Amniotic epithelial cell (primary cell): ENCODE measurements around the gene PREX1.

Source experiments
- DNase-seq: peaks from one replicate; pipeline ENCODE4 v3.0.0-alpha.2; 2010; ENCODE audit warnings: low read depth

The PREX1 gene

GRCh38 chr20:48634641-48635040 lies 193.2 kb downstream of the PREX1 start:
- no peak for DNase-seq

GRCh38 chr20:48633620-48634257 lies 194.1 kb downstream of the PREX1 start:
- DNase-seq: no peak

GRCh38 chr20:48632825-48633619 lies 194.8 kb downstream of the PREX1 start:
- DNase-seq: no peak

- DNase-seq: no peak
These were observed 195.6 kb downstream of the PREX1 start for GRCh38 chr20:48632017-48632824.

GRCh38 chr20:48631114-48632016 lies 196.4 kb downstream of the PREX1 start:
- peak; percentile 55 for DNase-seq

GRCh38 chr20:48630342-48631075 lies 197.3 kb downstream of the PREX1 start:
- DNase-seq: peak; percentile 49

GRCh38 chr20:48629960-48630315 lies 197.9 kb downstream of the PREX1 start:
- DNase-seq: no peak

- DNase-seq: no peak
These were observed 198.5 kb downstream of the PREX1 start for GRCh38 chr20:48629069-48629959.

GRCh38 chr20:48627737-48628128 lies 200.1 kb downstream of the PREX1 start:
- DNase-seq: no peak

GRCh38 chr20:48626938-48627736 lies 200.7 kb downstream of the PREX1 start:
- DNase-seq: no peak

GRCh38 chr20:48626226-48626937 lies 201.4 kb downstream of the PREX1 start:
- DNase-seq: peak; percentile 74

GRCh38 chr20:48625136-48625900 lies 202.5 kb downstream of the PREX1 start:
- DNase-seq: no peak

- DNase-seq: no peak
These were observed 203.3 kb downstream of the PREX1 start for GRCh38 chr20:48624315-48625020.

- no peak for DNase-seq
These were observed 203.9 kb downstream of the PREX1 start for GRCh38 chr20:48623906-48624265.

GRCh38 chr20:48623176-48623905 lies 204.5 kb downstream of the PREX1 start:
- no peak for DNase-seq

- DNase-seq: no peak
These were observed 205.4 kb downstream of the PREX1 start for GRCh38 chr20:48622421-48622820.
